Measurements from ENCODE around the gene RRAS2. TPM values are rescaled to one million over a fixed set of nuclear protein-coding genes. Genes with fewer than 3 reads are reported as not detected.
"Not testable (repeated sequence)": the region's sequence is repeated elsewhere in the genome, so short reads cannot be mapped to it uniquely, and the experiment has no call there.

The RRAS2 gene
- total RNA-seq, 4 donors from 2014 or later: 40.7 to 75.4 (median 58.0) TPM

DNA sequence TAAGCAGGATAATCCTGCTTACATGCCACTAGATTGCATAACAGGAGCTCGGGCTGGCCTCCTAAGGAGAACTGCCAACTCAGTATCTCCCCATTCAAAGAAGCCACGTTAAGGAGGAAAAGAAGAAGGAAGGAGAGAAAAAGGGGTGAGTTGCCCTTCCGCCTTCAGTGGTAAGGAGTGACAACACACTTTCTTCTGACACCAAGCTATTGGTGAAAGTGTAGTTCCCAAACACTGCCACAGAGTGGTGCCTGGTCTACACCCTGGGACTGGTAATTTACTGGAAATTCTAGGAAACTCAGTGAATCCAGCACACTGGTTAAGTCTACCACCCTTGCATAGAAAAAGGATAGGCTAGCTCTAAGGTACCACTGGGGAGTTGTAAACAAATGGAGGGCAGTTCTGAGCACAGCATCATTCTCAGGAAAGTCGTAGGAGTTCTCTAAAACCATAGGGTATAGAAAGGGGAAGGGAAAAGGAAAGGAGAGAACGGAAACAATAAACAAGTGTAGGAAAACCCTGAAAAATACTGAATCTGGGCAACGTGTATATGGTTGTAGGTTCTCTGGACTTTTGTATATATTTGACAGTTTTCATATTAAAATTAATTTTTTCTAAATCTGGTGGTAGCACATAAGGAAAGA, 58.2 kb downstream of the RRAS2 start:
- H3K36me3 ChIP-seq: no peaks in the 10 kb centered on the region
- 39% methylated on average over 6 of the region's 6 CpGs for WGBS
- peak; percentile 70 to 84 (median 71) for TF ChIP-seq CTCF (IDR thresholded peaks at IDR 0.05)
- TF ChIP-seq POLR2A (IDR thresholded peaks at IDR 0.05; ENCODE audit: low read depth): no peak
- no peak for TF ChIP-seq POLR2AphosphoS5 (IDR thresholded peaks at IDR 0.05)
- peak; percentile 24 for TF ChIP-seq EP300 (IDR thresholded peaks at IDR 0.05)
- no peak overlapping the region for H3K4me3 ChIP-seq
- H3K27ac ChIP-seq (replicated peaks in 1 of 4): no peak overlapping the region
- no peaks in the 10 kb centered on the region for H3K27me3 ChIP-seq
- DNase-seq (ENCODE audit: extremely low spot score): no peak
- intact Hi-C loops (cut with DNase I): loop anchor here (5.0 kb wide), 1 partner anchor 152 kb away; no protein-coding TSS in a partner anchor
- peaks cover 8 to 41% (median 24%) of the 10 kb centered on the region in 4 donors for H3K4me1 ChIP-seq
- no peaks in the 10 kb centered on the region for H3K9me3 ChIP-seq

- H3K36me3 ChIP-seq: no peaks in the 10 kb centered on the region
- H3K4me1 ChIP-seq: peaks cover 8 to 37% (median 24%) of the 10 kb centered on the region in 4 donors
- WGBS: 85% methylated on average over 1 of the region's 1 CpG
- TF ChIP-seq POLR2A (IDR thresholded peaks at IDR 0.05; ENCODE audit: low read depth) (no peak), CTCF (IDR thresholded peaks at IDR 0.05) (no peak), EP300 (IDR thresholded peaks at IDR 0.05) (no peak), POLR2AphosphoS5 (IDR thresholded peaks at IDR 0.05) (no peak)
- intact Hi-C loops (cut with DNase I): loop anchor here (5.0 kb wide), 1 partner anchor 152 kb away; no protein-coding TSS in a partner anchor
- no peak overlapping the region for H3K4me3 ChIP-seq
- no peak overlapping the region for H3K27ac ChIP-seq (replicated peaks in 1 of 4)
- no peaks in the 10 kb centered on the region for H3K9me3 ChIP-seq
- no peaks in the 10 kb centered on the region for H3K27me3 ChIP-seq
- DNase-seq (ENCODE audit: extremely low spot score): no peak
These were observed 59.1 kb downstream of the RRAS2 start for GRCh38 chr11:14299921-14300320.

GRCh38 chr11:14290422-14290821, 68.6 kb downstream of the RRAS2 start:
- Histone ChIP-seq H3K4me1 (peaks cover 0 to 11% (median 0%) of the 10 kb centered on the region in 4 donors), H3K27me3 (no peaks in the 10 kb centered on the region), H3K36me3 (peaks cover 0 to 26% (median 13%) of the 10 kb centered on the region in 4 donors), H3K27ac (replicated peaks in 1 of 4) (no peak overlapping the region), H3K9me3 (no peaks in the 10 kb centered on the region), H3K4me3 (no peak overlapping the region)
- WGBS: 92% methylated on average over 3 of the region's 3 CpGs
- no peak for DNase-seq (ENCODE audit: extremely low spot score)
- TF ChIP-seq CTCF (IDR thresholded peaks at IDR 0.05) (no peak), POLR2AphosphoS5 (IDR thresholded peaks at IDR 0.05) (no peak), EP300 (IDR thresholded peaks at IDR 0.05) (no peak), POLR2A (IDR thresholded peaks at IDR 0.05; ENCODE audit: low read depth) (no peak)
- intact Hi-C loops (cut with DNase I): loop anchor here (5.0 kb wide), 1 partner anchor 67 kb away; the partner anchor contains the start of gene RRAS2

GRCh38 chr11:14288189-14288935, 70.6 kb downstream of the RRAS2 start:
- WGBS: 79% methylated on average over 2 of the region's 2 CpGs
- H3K4me3 ChIP-seq: no peak overlapping the region
- peaks cover 0 to 11% (median 0%) of the 10 kb centered on the region in 4 donors for H3K4me1 ChIP-seq
- H3K27me3 ChIP-seq: no peaks in the 10 kb centered on the region
- peaks cover 0 to 24% (median 11%) of the 10 kb centered on the region in 4 donors for H3K36me3 ChIP-seq
- H3K27ac ChIP-seq (replicated peaks in 1 of 4): peak overlapping the region in 1 of 4 donors; percentile 7
- intact Hi-C loops (cut with DNase I): no loop called here
- TF ChIP-seq EP300 (IDR thresholded peaks at IDR 0.05) (no peak), POLR2A (IDR thresholded peaks at IDR 0.05; ENCODE audit: low read depth) (no peak), POLR2AphosphoS5 (IDR thresholded peaks at IDR 0.05) (no peak), CTCF (IDR thresholded peaks at IDR 0.05) (no peak)
- no peak for DNase-seq (ENCODE audit: extremely low spot score)
- H3K9me3 ChIP-seq: no peaks in the 10 kb centered on the region

DNA sequence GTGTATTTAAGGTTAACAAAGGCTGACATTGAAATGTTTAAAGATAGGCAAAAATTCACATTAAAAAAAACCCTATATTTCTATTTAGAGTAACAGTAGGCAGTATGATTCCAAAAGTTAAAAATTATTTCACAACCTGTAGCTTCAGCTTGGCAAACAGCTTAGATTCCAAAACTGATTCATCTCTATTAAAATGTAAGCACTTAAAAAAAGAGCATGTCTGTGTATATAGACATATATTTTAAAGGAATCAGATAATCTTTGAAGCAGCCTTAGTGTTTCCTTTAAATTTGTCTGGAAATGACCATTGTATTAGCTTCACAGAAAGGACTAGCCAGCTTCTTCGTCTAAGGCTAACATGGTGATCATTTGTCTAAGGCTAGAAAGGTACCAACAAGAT, 80.1 kb downstream of the RRAS2 start:
- H3K9me3 ChIP-seq; DNase-seq (ENCODE audit: extremely low spot score); H3K27me3 ChIP-seq; intact Hi-C loops (cut with DNase I); H3K4me1 ChIP-seq; H3K4me3 ChIP-seq; H3K27ac ChIP-seq (replicated peaks in 1 of 4): not testable (repeated sequence)
- H3K36me3 ChIP-seq: peaks cover 0 to 24% (median 14%) of the 10 kb centered on the region in 4 donors
- 55% methylated on average over 1 of the region's 1 CpG for WGBS

All from esophagus muscularis mucosa (tissue), 4 donors.